IMR-90 (cell line): ENCODE results near the gene CD96. TPM values are rescaled to one million over a fixed set of nuclear protein-coding genes. Genes with fewer than 3 reads are reported as not detected.

Source experiments
- ATAC-seq: fragments of 200-7000 bp; cut with Tn5 transposase; 2 replicates; pipeline ENCODE4 v1.9.1; 2020; ENCODE audit warnings: low read depth, mild to moderate bottlenecking, moderate library complexity
- BruUV-seq: library from RNA; stranded (reverse); fragments of 400-500 nt; replicated peaks from 2 replicates; lab custom pipeline; 2021; lab: Mats Ljungman, UMichigan
- CTCF ChIA-PET: fragments of 300-600 bp; formaldehyde crosslinking; extraction: SDS; loops from one replicate; lab custom pipeline; 2021; ENCODE audit warnings: antibody characterized with exemption; lab: Yijun Ruan, JAX
- POLR2A ChIA-PET: fragments of 300-600 bp; sonication (Branson Sonifier 250); formaldehyde crosslinking; loops from one replicate; lab custom pipeline; 2022; ENCODE audit warnings: antibody characterized with exemption; ENCODE audit not compliant: unreplicated experiment; lab: Charles Lee
- DNase-seq: peaks from one replicate; pipeline ENCODE4 v3.0.0; 2013
- H2AFZ ChIP-seq: replicated peaks from 2 replicates; pipeline ENCODE3; 2013; ENCODE audit warnings: low read length, mild to moderate bottlenecking; ENCODE audit not compliant: poor library complexity
- H2AK5ac ChIP-seq: 2 replicates; pipeline ENCODE4 v1.6.1; 2013; ENCODE audit warnings: low read depth, low read length, inconsistent platforms
- H2AK9ac ChIP-seq: replicated peaks from 2 replicates; pipeline ENCODE3; 2013; ENCODE audit warnings: mild to moderate bottlenecking, low read depth, low read length, moderate library complexity; ENCODE audit not compliant: poor library complexity
- H2BK120ac ChIP-seq: 2 replicates; pipeline ENCODE4 v1.6.1; 2013; ENCODE audit warnings: low read depth, low read length, inconsistent platforms
- H2BK15ac ChIP-seq: 3 replicates; pipeline ENCODE4 v1.6.1; 2013; ENCODE audit warnings: low read depth, low read length, inconsistent platforms
- H2BK20ac ChIP-seq: 2 replicates; pipeline ENCODE4 v1.6.1; 2013; ENCODE audit warnings: low read depth, mild to moderate bottlenecking, inconsistent platforms, low read length, moderate library complexity
- H2BK5ac ChIP-seq: 2 replicates; pipeline ENCODE4 v1.6.1; 2013; ENCODE audit warnings: mild to moderate bottlenecking, low read depth, low read length, inconsistent platforms; ENCODE audit not compliant: poor library complexity, severe bottlenecking
- H3K14ac ChIP-seq: replicated peaks from 2 replicates; pipeline ENCODE4 v1.6.1; 2013; ENCODE audit warnings: low read depth, low read length, inconsistent platforms
- H3K18ac ChIP-seq: 2 replicates; pipeline ENCODE4 v1.6.1; 2013; ENCODE audit warnings: low read depth, low read length, control low read depth
- H3K23ac ChIP-seq: 2 replicates; pipeline ENCODE4 v1.6.1; 2013; ENCODE audit warnings: low read depth, low read length, inconsistent platforms
- H3K27ac ChIP-seq: 2 replicates; pipeline ENCODE4 v1.5.1; 2013; ENCODE audit warnings: mild to moderate bottlenecking, control low read depth, low read length; ENCODE audit not compliant: insufficient read depth
- H3K27me3 ChIP-seq: 2 replicates; pipeline ENCODE4 v1.6.1; 2013; ENCODE audit warnings: low read length; ENCODE audit not compliant: control insufficient read depth, insufficient read depth
- H3K36me3 ChIP-seq: 2 replicates; pipeline ENCODE4 v1.6.1; 2013; ENCODE audit warnings: low read length, mixed read lengths; ENCODE audit not compliant: control insufficient read depth, insufficient read depth
- H3K4ac ChIP-seq: 2 replicates; pipeline ENCODE4 v1.6.1; 2013; ENCODE audit warnings: low read depth, low read length, inconsistent platforms
- H3K4me1 ChIP-seq: 2 replicates; pipeline ENCODE4 v1.6.1; 2013; ENCODE audit warnings: low read length, mixed read lengths; ENCODE audit not compliant: control insufficient read depth, insufficient read depth
- H3K4me2 ChIP-seq: 2 replicates; pipeline ENCODE4 v1.6.1; 2013; ENCODE audit warnings: low read depth, mild to moderate bottlenecking, control low read depth, low read length, moderate library complexity
- H3K4me3 ChIP-seq: 2 replicates; pipeline ENCODE4 v1.5.1; 2013; ENCODE audit warnings: low read depth, mild to moderate bottlenecking, control low read depth, low read length, moderate library complexity; ENCODE audit not compliant: insufficient read depth
- H3K56ac ChIP-seq: 2 replicates; pipeline ENCODE4 v1.6.1; 2013; ENCODE audit warnings: low read length, inconsistent platforms; ENCODE audit not compliant: insufficient read depth; ENCODE audit errors: extremely low read depth
- H3K79me1 ChIP-seq, 2 experiments: 2 replicates each; pipeline ENCODE4 v1.6.1; 2013; ENCODE audit warnings: low read length in 2 of 2, inconsistent platforms in 1 of 2, low read depth in 1 of 2
- H3K9ac ChIP-seq: 2 replicates; pipeline ENCODE4 v1.6.1; 2013; ENCODE audit warnings: low read depth, low read length, control low read depth
- H3K9me1 ChIP-seq: 2 replicates; pipeline ENCODE4 v1.6.1; 2013; ENCODE audit warnings: low read length, inconsistent platforms; ENCODE audit not compliant: insufficient read depth
- H3K9me3 ChIP-seq: 2 replicates; pipeline ENCODE4 v1.6.1; 2013; ENCODE audit warnings: low read length; ENCODE audit not compliant: control insufficient read depth, insufficient read depth
- H4K20me1 ChIP-seq: 2 replicates; pipeline ENCODE4 v1.6.1; 2013; ENCODE audit warnings: low read length, inconsistent platforms; ENCODE audit not compliant: insufficient read depth
- H4K5ac ChIP-seq: 2 replicates; pipeline ENCODE4 v1.6.1; 2013; ENCODE audit warnings: mild to moderate bottlenecking, low read depth, low read length, control low read depth
- H4K8ac ChIP-seq, 2 experiments: 2 replicates each; pipeline ENCODE4 v1.6.1; 2013; ENCODE audit warnings: low read depth in 2 of 2, low read length in 2 of 2, control low read depth in 1 of 2, inconsistent platforms in 1 of 2
- H4K91ac ChIP-seq: 2 replicates; pipeline ENCODE4 v1.6.1; 2013; ENCODE audit warnings: low read depth, low read length, inconsistent platforms; ENCODE audit not compliant: insufficient read depth
- BHLHE40 ChIP-seq: fragments of 150-350 bp; IDR thresholded peaks from 2 replicates; pipeline ENCODE4 v1.6.1; 2016; ENCODE audit warnings: mild to moderate bottlenecking, low read depth, low read length
- CEBPB ChIP-seq: IDR thresholded peaks from 2 replicates; pipeline ENCODE4 v1.6.1; 2012; ENCODE audit warnings: low read depth, low read length, improper control_type of control experiment
- CHD1 ChIP-seq: IDR thresholded peaks from 2 replicates; pipeline ENCODE4 v1.6.1; 2012; ENCODE audit warnings: low read depth, low read length, improper control_type of control experiment
- CTCF ChIP-seq: conservative IDR thresholded peaks from 2 replicates; pipeline ENCODE4 v1.5.1; 2012; ENCODE audit warnings: mild to moderate bottlenecking, low read depth, low read length, improper control_type of control experiment
- FOS ChIP-seq: fragments of 150-350 bp; IDR thresholded peaks from 2 replicates; pipeline ENCODE4 v1.6.1; 2016; ENCODE audit warnings: low read depth, low read length
- MAZ ChIP-seq: IDR thresholded peaks from 2 replicates; pipeline ENCODE4 v1.6.1; 2012; ENCODE audit warnings: low read depth, mild to moderate bottlenecking, low read length, improper control_type of control experiment, moderate library complexity, borderline replicate concordance
- POLR2A ChIP-seq: IDR thresholded peaks from 2 replicates; pipeline ENCODE4 v1.6.1; 2012; ENCODE audit warnings: mild to moderate bottlenecking, low read depth, low read length
- RCOR1 ChIP-seq: IDR thresholded peaks from 2 replicates; pipeline ENCODE4 v1.6.1; 2012; ENCODE audit warnings: mild to moderate bottlenecking, low read length, improper control_type of control experiment; ENCODE audit not compliant: insufficient replicate concordance
- RFX5 ChIP-seq: IDR thresholded peaks from 2 replicates; pipeline ENCODE4 v1.8.0; 2012; ENCODE audit warnings: low read depth, mild to moderate bottlenecking, low read length, moderate library complexity
- SMC3 ChIP-seq: fragments of 150-350 bp; IDR thresholded peaks from 2 replicates; pipeline ENCODE4 v1.6.1; 2016; ENCODE audit warnings: low read depth, mild to moderate bottlenecking, antibody characterized with exemption, low read length, moderate library complexity
- WGBS, 2 experiments: methylation state at CpG; one replicate each; pipeline versions ENCODE4 v1.1.5 to v1.1.7; 2013; ENCODE audit warnings: missing lambda C conversion rate in 2 of 2; ENCODE audit not compliant: insufficient read length in 1 of 2; ENCODE audit errors: extremely low coverage in 2 of 2; 5-methylcytosine and 5-hydroxymethylcytosine counted together
- dilution Hi-C: fragments of 300-500 bp; cut with HindIII; formaldehyde crosslinking; loops from one replicate; pipeline ENCODE4 v1.14.3; 2018; ENCODE audit warnings: low sequenced_read_pairs; ENCODE audit not compliant: unreplicated experiment
- in situ Hi-C: fragments of 300-500 bp; cut with MboI; formaldehyde crosslinking; loops from 3 replicates; pipeline ENCODE4 v1.14.3; 2019; ENCODE audit warnings: low sequenced_read_pairs, inconsistent platforms, mixed read lengths
- intact Hi-C: fragments of 100-400 bp; cut with micrococcal nuclease; formaldehyde crosslinking; loops from 2 replicates; pipeline ENCODE4 v1.10.0; 2022
- polyA plus RNA-seq, 3 experiments: library from polyadenylated mRNA; depleted of rRNA; stranded (reverse); fragments of >200 nt; gene quantifications; 2 replicates each; pipeline ENCODE4 v1.2.3, GENCODE V29; 2012; ENCODE audit warnings: low replicate concordance in 1 of 3
- total RNA-seq: library from RNA; depleted of rRNA; stranded (reverse); fragments of >200 nt; gene quantifications from 2 replicates; pipeline ENCODE4 v1.2.3, GENCODE V29; 2012
- TF ChIP-seq, protein P1 (sequence below): fragments of 150-350 bp; IDR thresholded peaks from 2 replicates; pipeline ENCODE4 v1.6.1; 2016; ENCODE audit warnings: low read depth, mild to moderate bottlenecking, low read length, moderate library complexity, borderline replicate concordance

CD96 gene
- total and polyA plus RNA-seq, 2 of the 4 experiments (the other 2 are of a cell fraction): 0.05 to 0.18 TPM

DNA sequence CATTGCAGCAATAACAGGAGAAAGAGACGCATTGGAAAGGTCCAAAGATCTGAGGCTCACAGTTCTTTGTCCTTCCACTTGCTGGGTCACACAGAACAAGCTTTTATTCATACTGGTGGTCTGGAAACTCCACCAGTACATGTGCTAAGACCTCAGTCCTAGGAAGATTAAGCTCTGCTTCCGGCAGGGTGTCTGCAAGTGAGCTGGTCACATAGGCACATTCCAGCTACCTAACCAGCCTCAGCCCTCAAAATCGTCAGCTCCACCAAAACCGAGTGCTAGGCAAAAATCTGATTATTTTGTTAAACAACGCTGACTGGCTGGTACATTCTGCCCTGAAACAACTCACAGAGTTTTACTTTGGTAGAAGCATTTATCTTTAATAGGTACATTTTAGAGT, 50.9 kb downstream of the CD96 start:
- Histone ChIP-seq H3K27ac (peak overlapping the region; percentile 39; the same call in 1 of the 2 replicates), H2AFZ (peak overlapping the region; percentile 75), H3K4me2 (no peak overlapping the region), H3K9me3 (no peaks in the 10 kb centered on the region), H3K4me3 (no peak overlapping the region), H3K4me1 (peaks cover 24% of the 10 kb centered on the region), H3K9me1 (peaks cover 30% of the 10 kb centered on the region), H3K4ac (peak overlapping the region; percentile 93), H2AK9ac (peak overlapping the region; percentile 79), H3K18ac (peak overlapping the region; percentile 39; the same call in 1 of the 2 replicates), H2AK5ac (peak overlapping the region; percentile 95), H4K91ac (peak overlapping the region; percentile 97), H3K79me1 (peaks cover 0 to 11% of the 10 kb centered on the region in 2 experiments; a peak in 2 of 4 replicates), H2BK5ac (peak overlapping the region; percentile 97), H3K9ac (no peak overlapping the region), H4K8ac (peak overlapping the region; percentile 58 to 87), H3K23ac (peak overlapping the region; percentile 69), H3K14ac (peak overlapping the region; percentile 91), H2BK120ac (peak overlapping the region; percentile 99), H3K36me3 (no peaks in the 10 kb centered on the region), H2BK20ac (peak overlapping the region; percentile 99), H4K20me1 (no peaks in the 10 kb centered on the region), H3K27me3 (no peaks in the 10 kb centered on the region), H4K5ac (peak overlapping the region; percentile 36; the same call in 1 of the 2 replicates), H2BK15ac (peak overlapping the region; percentile 96; the same call in 2 of the 3 replicates), H3K56ac (peak overlapping the region; percentile 72)
- dilution Hi-C loops: no loop called here
- in situ Hi-C loops: loop anchor here (25.0 kb wide), 2 partner anchors 269 to 369 kb away; partner anchors contain the start of gene PHLDB2
- no TSS peak for BruUV-seq
- ChIA-PET CTCF (interaction anchor here (1.7 kb wide), 1 partner anchor 12 kb away, joined by 4 read pairs; no protein-coding TSS in a partner anchor), POLR2A (no interaction called here)
- no peak for ATAC-seq
- DNase-seq: no peak
- WGBS, 2 experiments: 50% methylated on average over 1 of the region's 5 CpGs; no CpG with 5 or more reads in 1 of the 2 experiments
- TF ChIP-seq MAZ: no peak
- TF ChIP-seq CTCF: no peak
- TF ChIP-seq CEBPB: no peak
- TF ChIP-seq RFX5: no peak
- no peak for TF ChIP-seq CHD1
- TF ChIP-seq FOS: no peak
- no peak for TF ChIP-seq POLR2A
- TF ChIP-seq RCOR1: no peak
- TF ChIP-seq, protein P1, sequence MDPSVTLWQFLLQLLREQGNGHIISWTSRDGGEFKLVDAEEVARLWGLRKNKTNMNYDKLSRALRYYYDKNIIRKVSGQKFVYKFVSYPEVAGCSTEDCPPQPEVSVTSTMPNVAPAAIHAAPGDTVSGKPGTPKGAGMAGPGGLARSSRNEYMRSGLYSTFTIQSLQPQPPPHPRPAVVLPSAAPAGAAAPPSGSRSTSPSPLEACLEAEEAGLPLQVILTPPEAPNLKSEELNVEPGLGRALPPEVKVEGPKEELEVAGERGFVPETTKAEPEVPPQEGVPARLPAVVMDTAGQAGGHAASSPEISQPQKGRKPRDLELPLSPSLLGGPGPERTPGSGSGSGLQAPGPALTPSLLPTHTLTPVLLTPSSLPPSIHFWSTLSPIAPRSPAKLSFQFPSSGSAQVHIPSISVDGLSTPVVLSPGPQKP: no peak
- TF ChIP-seq SMC3: no peak
- no peak for TF ChIP-seq BHLHE40
- intact Hi-C loops: no loop called here
